Measurements from ENCODE around the gene FRAT1.
A peak's percentile ranks its signal among the peaks of the same experiment; 100 is the strongest.
"Not testable (repeated sequence)": the region's sequence is repeated elsewhere in the genome, so short reads cannot be mapped to it uniquely, and the experiment has no call there.

The FRAT1 gene

GRCh38 chr10:97318772-97319651, at the start of gene FRAT1:
TSS of gene FRAT1 (plus strand) at chr10:97319271. CDS start at chr10:97319454, 183 bp downstream.
- DNase-seq (ENCODE audit: low spot score), result peak; percentile 96

GRCh38 chr10:97270523-97271154, 48.4 kb upstream of the FRAT1 start:
- DNase-seq (ENCODE audit: low spot score), result no peak

GRCh38 chr10:97273700-97274099, 45.4 kb upstream of the FRAT1 start:
- DNase-seq (ENCODE audit: low spot score), result no peak

- no peak for DNase-seq (ENCODE audit: low spot score)
Observed at GRCh38 chr10:97274828-97275227, 44.2 kb upstream of the FRAT1 start.

GRCh38 chr10:97277551-97277950, 41.5 kb upstream of the FRAT1 start:
- DNase-seq (ENCODE audit: low spot score), result no peak

GRCh38 chr10:97278491-97278989, 40.5 kb upstream of the FRAT1 start:
- no peak for DNase-seq (ENCODE audit: low spot score)

- DNase-seq (ENCODE audit: low spot score), result no peak
Observed at GRCh38 chr10:97279121-97279815, 39.8 kb upstream of the FRAT1 start.

GRCh38 chr10:97280783-97281182, 38.3 kb upstream of the FRAT1 start:
- no peak for DNase-seq (ENCODE audit: low spot score)

- DNase-seq (ENCODE audit: low spot score), result not testable (repeated sequence)
Observed at GRCh38 chr10:97290076-97290475, 29.0 kb upstream of the FRAT1 start.

- not testable (repeated sequence) for DNase-seq (ENCODE audit: low spot score)
Observed at GRCh38 chr10:97290576-97291356, 28.3 kb upstream of the FRAT1 start.

- no peak for DNase-seq (ENCODE audit: low spot score)
Observed at GRCh38 chr10:97291357-97292096, 27.5 kb upstream of the FRAT1 start.

GRCh38 chr10:97292097-97292861, 26.8 kb upstream of the FRAT1 start, which contains the start of gene ARHGAP19:
TSS of gene ARHGAP19 (minus strand) at chr10:97292637. CDS start at chr10:97292627, 10 bp downstream.
- DNase-seq (ENCODE audit: low spot score), result peak; percentile 95

GRCh38 chr10:97292862-97293198, 26.2 kb upstream of the FRAT1 start:
- DNase-seq (ENCODE audit: low spot score), result no peak

- no peak for DNase-seq (ENCODE audit: low spot score)
Observed at GRCh38 chr10:97297556-97298222, 21.4 kb upstream of the FRAT1 start.

GRCh38 chr10:97298223-97298571, 20.9 kb upstream of the FRAT1 start:
- no peak for DNase-seq (ENCODE audit: low spot score)

GRCh38 chr10:97300980-97301379, 18.1 kb upstream of the FRAT1 start:
- no peak for DNase-seq (ENCODE audit: low spot score)

GRCh38 chr10:97302088-97302791, 16.8 kb upstream of the FRAT1 start:
- DNase-seq (ENCODE audit: low spot score), result no peak

GRCh38 chr10:97307441-97307840, 11.6 kb upstream of the FRAT1 start:
- DNase-seq (ENCODE audit: low spot score), result no peak

Data from ecto neural progenitor cell (in vitro differentiated cells).